Muscle of arm (tissue), 12 donors: ENCODE data around the gene TMEM191C. TPM values are rescaled to one million over a fixed set of nuclear protein-coding genes. Genes with fewer than 3 reads are reported as not detected.
"Not testable (repeated sequence)": the region's sequence is repeated elsewhere in the genome, so short reads cannot be mapped to it uniquely, and the experiment has no call there.

Experiments
- DNase-seq: peaks from one replicate; pipeline ENCODE4 v3.0.0-alpha.2; 2013
- polyA plus RNA-seq, 12 donors: library from polyadenylated mRNA; unstranded; fragments of 120-200 nt; gene quantifications; one replicate each; pipeline ENCODE4 v1.2.1, GENCODE V29; 2013; ENCODE audit not compliant: insufficient read length in 12 of 12

TMEM191C gene
- polyA plus RNA-seq, 12 donors: 0.27 to 2.5 (median 0.49) TPM; not detected in 2

- no peak for DNase-seq
Measured at GRCh38 chr22:21445437-21446127, 21.6 kb upstream of the TMEM191C start.

GRCh38 chr22:21446128-21446826 lies 20.9 kb upstream of the TMEM191C start:
- DNase-seq: no peak

DNA sequence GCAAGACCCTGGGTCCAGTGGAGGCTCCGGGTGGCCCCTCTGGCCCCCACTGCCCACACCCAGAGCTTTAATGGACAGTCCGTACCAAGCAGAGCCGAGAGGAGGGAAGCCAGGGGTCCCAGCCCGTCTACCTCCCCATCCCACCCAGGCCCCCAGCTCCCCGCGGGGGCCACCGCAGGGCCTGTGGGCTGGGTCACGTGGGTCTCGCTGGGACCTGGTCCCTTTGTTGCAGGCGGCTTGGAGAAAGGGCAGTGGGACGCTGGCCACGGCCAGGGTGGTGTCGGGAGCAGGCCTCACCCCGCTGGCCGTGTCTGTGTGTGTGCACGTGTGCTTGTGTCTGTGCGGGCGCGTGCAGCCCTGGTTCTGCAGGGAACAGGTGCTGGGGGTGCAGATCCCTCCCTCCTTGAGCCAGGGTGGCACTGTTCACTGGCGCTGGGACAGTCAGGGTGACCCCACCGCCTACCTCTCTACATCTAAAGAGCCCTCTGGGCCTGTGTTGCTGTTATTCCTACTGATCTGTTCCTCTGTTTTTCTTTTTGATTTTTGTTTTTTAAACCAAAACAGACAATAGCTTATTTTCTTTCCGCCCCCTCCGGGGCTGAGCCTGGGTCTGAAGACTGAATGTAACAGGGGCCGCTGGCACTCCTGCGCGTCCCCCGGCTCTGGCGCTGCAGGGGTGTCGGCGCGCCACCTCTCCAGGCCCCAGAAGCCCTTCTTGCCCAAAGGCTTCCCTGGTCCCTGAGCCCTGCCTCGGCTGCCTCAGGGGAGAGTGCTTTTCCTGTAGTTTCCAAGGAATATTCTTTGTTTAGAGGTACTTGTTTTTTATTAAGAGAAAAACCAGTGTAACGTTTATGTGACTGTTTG lies 20.1 kb upstream of the TMEM191C start:
- no peak for DNase-seq

- DNase-seq: no peak
Measured at GRCh38 chr22:21447694-21448402, 19.3 kb upstream of the TMEM191C start.

GRCh38 chr22:21448627-21449416 lies 18.4 kb upstream of the TMEM191C start:
- no peak for DNase-seq

DNA sequence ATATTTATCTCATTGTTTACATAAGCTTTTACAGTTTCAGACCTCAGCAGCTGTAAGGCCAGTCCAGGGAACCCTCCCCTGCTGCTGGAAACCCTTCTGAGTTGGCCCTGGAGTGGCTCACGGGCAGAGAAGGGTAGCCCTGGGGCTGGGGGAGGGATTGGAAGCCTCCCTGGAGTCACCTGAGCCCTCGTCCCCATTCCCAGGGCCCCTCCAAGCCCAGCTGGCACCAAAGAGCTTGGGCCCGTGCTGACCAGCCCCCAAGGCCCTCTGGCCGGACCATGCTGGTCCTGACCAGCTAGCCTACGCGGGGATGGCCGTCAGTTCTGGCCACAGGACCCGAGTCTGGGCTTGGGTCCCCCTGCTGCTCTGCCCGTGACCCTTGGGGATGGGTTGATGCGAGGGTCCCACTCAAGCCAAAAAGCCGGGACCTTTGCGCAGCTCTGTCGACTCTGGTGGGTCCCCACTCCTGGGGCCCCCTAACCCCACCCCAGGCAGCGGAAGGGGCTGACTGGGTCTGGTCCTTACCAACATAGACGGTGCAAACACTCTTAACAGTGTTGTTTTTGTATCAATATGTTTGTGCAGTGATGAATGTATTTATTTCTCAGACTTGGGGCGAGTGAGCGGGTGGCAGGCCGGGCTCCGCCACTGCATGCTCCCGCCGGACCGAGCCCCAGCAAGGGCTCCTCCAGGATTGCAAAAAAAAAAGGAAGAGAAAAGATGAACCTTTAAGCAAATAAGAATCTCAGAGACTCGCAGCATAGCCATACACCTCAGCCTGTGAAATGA lies 17.5 kb upstream of the TMEM191C start:
- no peak for DNase-seq

DNA sequence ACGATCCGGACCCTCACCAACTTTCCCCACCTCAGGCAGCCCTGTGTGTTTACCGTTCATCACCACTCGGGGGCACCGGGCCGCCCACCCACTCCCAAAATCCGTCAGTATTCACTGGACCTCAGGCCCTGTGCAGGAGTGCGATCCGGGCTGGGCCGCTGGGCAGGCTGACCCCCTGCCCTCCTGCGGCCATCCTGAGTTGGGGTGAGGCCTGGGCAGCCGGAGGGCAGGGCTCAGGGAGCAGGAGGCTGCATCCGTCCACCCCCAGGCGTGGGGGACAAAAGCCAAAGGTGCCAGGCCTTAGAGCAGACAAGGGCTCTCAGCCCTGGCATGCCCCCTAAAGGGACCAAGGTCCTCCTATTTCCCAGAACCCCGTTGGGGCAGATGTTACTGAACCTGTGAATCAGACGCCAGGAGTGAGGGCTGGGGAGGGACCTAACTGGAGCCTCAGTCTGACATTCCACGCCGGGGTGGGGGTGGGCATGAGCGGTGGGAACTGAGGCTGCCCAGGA lies 16.8 kb upstream of the TMEM191C start:
- DNase-seq: no peak

DNA sequence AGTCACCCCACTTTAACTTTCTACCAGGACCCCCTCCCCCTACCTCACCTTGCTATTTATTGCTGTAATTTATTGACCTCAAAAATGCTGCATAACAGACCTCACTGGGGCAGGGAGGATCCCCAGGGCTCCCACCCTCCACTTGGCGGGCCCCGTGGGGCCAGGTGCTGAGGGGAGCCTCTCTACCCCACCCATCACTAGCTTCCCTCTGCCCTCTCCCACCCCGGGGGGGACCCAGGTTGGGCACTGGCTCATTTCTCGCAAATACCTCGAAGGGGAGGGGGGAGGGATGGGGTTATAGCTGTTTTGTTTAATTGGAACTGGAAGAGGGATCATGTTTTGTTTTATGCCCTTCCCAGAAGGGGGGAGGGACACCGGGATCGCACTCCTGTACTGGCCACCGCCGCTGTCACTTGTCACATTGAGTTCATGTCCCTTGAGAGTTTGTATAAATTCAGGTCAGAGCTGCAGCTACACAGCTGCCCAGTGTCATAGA lies 16.3 kb upstream of the TMEM191C start:
- no peak for DNase-seq

- no peak for DNase-seq
Measured at GRCh38 chr22:21451545-21452520, 15.4 kb upstream of the TMEM191C start.

- DNase-seq: not testable (repeated sequence)
Measured at GRCh38 chr22:21452666-21453065, 14.5 kb upstream of the TMEM191C start.

GRCh38 chr22:21454998-21455333 lies 12.2 kb upstream of the TMEM191C start:
- DNase-seq: not testable (repeated sequence)

GRCh38 chr22:21455334-21456089 lies 11.7 kb upstream of the TMEM191C start:
- DNase-seq: no peak

DNA sequence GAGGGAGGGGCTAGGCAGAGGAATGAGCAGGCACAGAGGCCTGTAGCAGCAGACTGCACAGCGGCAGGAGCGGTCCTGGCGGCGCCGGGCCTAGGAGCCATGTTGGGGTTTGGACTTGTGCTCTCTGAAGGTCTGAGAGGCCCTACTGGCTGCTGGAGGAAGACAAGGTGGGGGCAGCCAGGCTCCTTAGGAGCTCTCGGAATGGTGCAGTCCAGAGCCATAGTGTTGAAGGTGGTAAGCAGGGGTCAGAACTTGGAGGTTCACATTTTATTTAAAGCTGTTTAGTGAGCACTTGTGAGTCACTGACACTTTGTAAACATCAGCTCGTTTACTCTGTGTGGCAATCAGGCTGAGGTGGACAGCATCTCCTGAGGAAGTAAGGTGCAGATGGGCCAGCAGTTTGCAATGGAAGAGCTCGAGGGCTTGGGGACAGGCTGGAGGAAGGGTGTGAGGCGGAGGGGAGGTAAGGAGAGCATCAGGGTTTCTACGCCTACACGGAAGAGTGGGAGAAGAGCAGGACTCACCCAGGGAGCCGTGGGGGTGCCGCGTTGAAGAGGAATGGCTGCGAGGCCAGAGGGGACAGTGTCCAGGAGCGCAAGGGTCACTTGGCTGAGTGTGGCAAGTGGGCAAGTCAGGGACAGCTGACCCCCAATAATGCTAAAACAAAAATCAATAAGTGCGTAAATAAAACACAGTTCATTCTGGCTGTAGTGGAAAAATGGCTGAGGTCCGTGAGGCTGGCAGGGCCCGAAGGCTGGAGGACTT lies 10.0 kb upstream of the TMEM191C start:
- no peak for DNase-seq

DNA sequence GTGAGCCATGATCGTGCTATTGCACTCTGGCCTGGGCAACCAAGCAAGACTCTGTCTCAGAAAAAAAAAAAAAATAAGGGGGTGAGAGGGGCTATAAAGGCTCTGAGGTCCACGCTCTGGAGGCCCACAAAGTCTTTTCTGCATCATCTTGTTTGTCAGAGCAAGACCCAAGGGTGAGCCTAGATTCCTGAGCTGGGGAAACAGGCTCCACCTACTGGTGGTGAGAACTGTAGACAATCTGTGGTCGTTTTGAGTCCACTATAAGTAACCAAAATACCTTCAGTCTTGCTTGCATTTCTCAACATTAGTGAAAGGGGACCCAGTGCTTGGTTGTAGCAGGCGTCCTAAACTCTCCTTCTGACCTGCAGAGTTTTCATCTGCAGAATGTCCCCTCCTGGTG lies 4.5 kb upstream of the TMEM191C start:
- DNase-seq: not testable (repeated sequence)

DNA sequence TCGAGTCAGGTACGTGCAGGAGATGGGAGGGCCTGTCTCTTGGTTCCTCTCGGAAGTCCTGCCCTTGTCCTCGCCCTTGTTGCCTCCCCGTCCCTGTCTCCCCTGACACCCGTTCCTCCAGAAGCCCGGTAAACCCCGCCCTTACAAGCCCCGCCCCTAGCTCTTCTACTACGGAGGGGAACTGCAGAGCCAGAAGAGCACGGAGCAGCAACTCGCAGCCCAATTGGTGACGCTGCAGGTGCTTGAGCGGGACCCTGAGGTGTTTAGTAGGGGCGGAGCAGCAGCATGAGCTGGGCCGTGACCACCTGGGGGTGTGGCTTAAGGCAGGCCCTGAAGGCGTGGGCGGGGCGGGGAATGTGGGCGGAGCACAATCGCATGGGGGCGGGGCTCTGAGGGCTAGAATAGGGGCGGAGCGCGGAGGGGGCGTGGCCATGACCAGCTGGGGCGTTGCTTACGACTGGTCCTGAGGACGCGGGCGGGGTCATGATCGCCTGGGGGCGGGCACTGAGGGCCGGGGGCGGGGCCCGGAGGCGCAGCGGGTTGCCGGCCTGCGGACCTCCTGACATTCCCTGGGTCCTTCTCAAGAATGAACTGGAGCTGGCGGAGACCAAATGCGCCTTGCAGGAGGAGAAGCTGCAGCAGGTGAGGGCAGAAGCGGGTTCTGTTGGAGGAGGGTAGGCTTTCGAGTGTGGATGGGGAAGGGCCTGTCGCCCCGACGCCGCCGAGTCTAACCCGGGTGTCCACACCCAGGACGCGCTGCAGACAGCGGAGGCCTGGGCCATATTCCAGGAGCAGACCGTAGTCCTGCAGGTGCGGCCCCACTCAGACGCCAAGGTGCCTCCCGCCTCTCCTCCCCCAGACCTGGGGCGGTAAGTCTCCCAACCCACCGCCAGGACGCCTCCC lies 1.3 kb downstream of the TMEM191C start:
- peak; percentile 30 for DNase-seq
